Measurements from ENCODE around the gene ZDHHC11B.
"Not testable (repeated sequence)": the region's sequence is repeated elsewhere in the genome, so short reads cannot be mapped to it uniquely, and the experiment has no call there.

Gene ZDHHC11B

GRCh38 chr5:784428-785177 lies at the start of gene ZDHHC11B:
Gene ZDHHC11B (minus strand): TSS chr5:784729. CDS start chr5:766919, 17,810 bp downstream.
- DNase-seq, result peak; percentile 24

- not testable (repeated sequence) for DNase-seq
These were observed 49.5 kb upstream of the ZDHHC11B start for GRCh38 chr5:834013-834412.

- not testable (repeated sequence) for DNase-seq
These were observed 43.7 kb upstream of the ZDHHC11B start for GRCh38 chr5:828194-828593.

GRCh38 chr5:825544-825943 lies 41.0 kb upstream of the ZDHHC11B start:
- DNase-seq, result not testable (repeated sequence)

GRCh38 chr5:821504-821903 lies 37.0 kb upstream of the ZDHHC11B start:
- no peak for DNase-seq

GRCh38 chr5:820245-820644 lies 35.7 kb upstream of the ZDHHC11B start:
- no peak for DNase-seq

GRCh38 chr5:819078-819477 lies 34.5 kb upstream of the ZDHHC11B start:
- DNase-seq, result no peak

- no peak for DNase-seq
These were observed 31.6 kb upstream of the ZDHHC11B start for GRCh38 chr5:816176-816575.

- no peak for DNase-seq
These were observed 30.9 kb upstream of the ZDHHC11B start for GRCh38 chr5:815449-815848.

- DNase-seq, result not testable (repeated sequence)
These were observed 29.0 kb upstream of the ZDHHC11B start for GRCh38 chr5:813575-813974.

- DNase-seq, result not testable (repeated sequence)
These were observed 26.9 kb upstream of the ZDHHC11B start for GRCh38 chr5:811384-811783.

- DNase-seq, result not testable (repeated sequence)
These were observed 23.4 kb upstream of the ZDHHC11B start for GRCh38 chr5:807719-808514.

GRCh38 chr5:801472-801871 lies 16.9 kb upstream of the ZDHHC11B start:
- DNase-seq, result no peak

GRCh38 chr5:801055-801454 lies 16.5 kb upstream of the ZDHHC11B start:
- DNase-seq, result not testable (repeated sequence)

GRCh38 chr5:798505-799138 lies 14.1 kb upstream of the ZDHHC11B start:
- DNase-seq, result not testable (repeated sequence)

GRCh38 chr5:797986-798385 lies 13.5 kb upstream of the ZDHHC11B start:
- not testable (repeated sequence) for DNase-seq

GRCh38 chr5:795873-796272 lies 11.3 kb upstream of the ZDHHC11B start:
- DNase-seq, result not testable (repeated sequence)

GRCh38 chr5:794948-795347 lies 10.4 kb upstream of the ZDHHC11B start:
- DNase-seq, result not testable (repeated sequence)

GRCh38 chr5:788703-789102 lies 4.2 kb upstream of the ZDHHC11B start:
- DNase-seq, result not testable (repeated sequence)

GRCh38 chr5:787857-788233 lies 3.3 kb upstream of the ZDHHC11B start:
- not testable (repeated sequence) for DNase-seq

GRCh38 chr5:787224-787856 lies 2.8 kb upstream of the ZDHHC11B start:
- DNase-seq, result not testable (repeated sequence)

GRCh38 chr5:785181-785705 lies 714 bp upstream of the ZDHHC11B start:
- DNase-seq, result not testable (repeated sequence)

Measured in kidney glomerular epithelial cell (primary cell).